Mesenchymal stem cell (in vitro differentiated cells and primary cell): ENCODE data around the gene DAP.

Experiments used
- DNase-seq: peaks from one replicate; pipeline ENCODE4 v3.0.0-alpha.2; 2013
- H2AFZ ChIP-seq: one replicate; pipeline ENCODE4 v1.6.1; 2013; ENCODE audit warnings: low read depth, mild to moderate bottlenecking, control low read depth, inconsistent platforms, low read length, moderate library complexity
- H2AK5ac ChIP-seq: 2 replicates; pipeline ENCODE4 v1.6.1; 2013; ENCODE audit warnings: low read length, moderate library complexity, mild to moderate bottlenecking, inconsistent platforms; ENCODE audit not compliant: severe bottlenecking
- H2BK120ac ChIP-seq: one replicate; pipeline ENCODE4 v1.6.1; 2013; ENCODE audit warnings: low read depth, mild to moderate bottlenecking, inconsistent platforms, low read length, moderate library complexity
- H2BK12ac ChIP-seq, 2 experiments: one replicate each; pipeline ENCODE4 v1.6.1; 2013; ENCODE audit warnings: inconsistent platforms in 2 of 2, low read length in 2 of 2, mild to moderate bottlenecking in 2 of 2, moderate library complexity in 2 of 2, control low read depth in 1 of 2
- H2BK15ac ChIP-seq: one replicate; pipeline ENCODE4 v1.6.1; 2013; ENCODE audit warnings: mild to moderate bottlenecking, low read depth, inconsistent platforms; ENCODE audit not compliant: poor library complexity, severe bottlenecking
- H2BK5ac ChIP-seq: 2 replicates; pipeline ENCODE4 v1.6.1; 2013; ENCODE audit warnings: low read depth, mild to moderate bottlenecking, low read length, control low read depth, inconsistent platforms; ENCODE audit not compliant: poor library complexity, severe bottlenecking
- H3K14ac ChIP-seq, 2 experiments: one replicate each; pipeline ENCODE4 v1.6.1; 2013; ENCODE audit warnings: inconsistent platforms in 2 of 2, low read length in 2 of 2, control low read depth in 1 of 2, mild to moderate bottlenecking in 1 of 2, moderate library complexity in 1 of 2
- H3K18ac ChIP-seq, 2 experiments: one replicate each; pipeline ENCODE4 v1.6.1; 2013; ENCODE audit warnings: inconsistent platforms in 2 of 2, low read length in 2 of 2, control low read depth in 1 of 2, low read depth in 1 of 2, mild to moderate bottlenecking in 1 of 2
- H3K23ac ChIP-seq, 2 experiments: one replicate each; pipeline ENCODE4 v1.6.1; 2013; ENCODE audit warnings: inconsistent platforms in 2 of 2, low read length in 2 of 2, mild to moderate bottlenecking in 2 of 2, moderate library complexity in 2 of 2, control low read depth in 1 of 2
- H3K27ac ChIP-seq: 2 replicates; pipeline ENCODE4 v1.5.1; 2013; ENCODE audit warnings: mild to moderate bottlenecking, moderate library complexity, low read length, control low read depth, inconsistent platforms; ENCODE audit not compliant: poor library complexity, severe bottlenecking
- H3K27me3 ChIP-seq, 2 experiments: 2 replicates each; pipeline versions ENCODE4 v1.6.1 to v1.7.0; 2013; ENCODE audit warnings: low read length in 2 of 2, mild to moderate bottlenecking in 2 of 2, moderate library complexity in 2 of 2, control low read depth in 1 of 2, inconsistent platforms in 1 of 2; ENCODE audit not compliant: control insufficient read depth in 1 of 2, insufficient read depth in 1 of 2
- H3K36me3 ChIP-seq, 2 experiments: 2 replicates each; pipeline versions ENCODE4 v1.6.1 to v1.7.0; 2013; ENCODE audit warnings: low read length in 2 of 2, control low read depth in 1 of 2, inconsistent platforms in 1 of 2, low read depth in 1 of 2, mild to moderate bottlenecking in 1 of 2; ENCODE audit not compliant: insufficient read depth in 2 of 2, control insufficient read depth in 1 of 2
- H3K4ac ChIP-seq, 2 experiments: one replicate each; pipeline ENCODE4 v1.6.1; 2013; ENCODE audit warnings: inconsistent platforms in 2 of 2, low read length in 2 of 2, mild to moderate bottlenecking in 2 of 2, moderate library complexity in 2 of 2, control low read depth in 1 of 2, low read depth in 1 of 2
- H3K4me1 ChIP-seq: 2 replicates; pipeline ENCODE4 v1.6.1; 2013; ENCODE audit warnings: low read depth, low read length, control low read depth; ENCODE audit not compliant: control insufficient read depth, insufficient read depth
- H3K4me2 ChIP-seq: 2 replicates; pipeline ENCODE4 v1.6.1; 2013; ENCODE audit warnings: low read length, mild to moderate bottlenecking, inconsistent platforms; ENCODE audit not compliant: poor library complexity, severe bottlenecking
- H3K4me3 ChIP-seq, 2 experiments: 2 replicates each; pipeline versions ENCODE4 v1.5.1 to v1.7.0; 2013; ENCODE audit warnings: low read length in 2 of 2, mild to moderate bottlenecking in 2 of 2, control low read depth in 1 of 2, low read depth in 1 of 2; ENCODE audit not compliant: insufficient read depth in 1 of 2
- H3K79me1 ChIP-seq: replicated peaks from 2 replicates; pipeline ENCODE4 v1.6.1; 2013; ENCODE audit warnings: mild to moderate bottlenecking, control low read depth, low read length, inconsistent platforms; ENCODE audit not compliant: poor library complexity, severe bottlenecking
- H3K9ac ChIP-seq: 2 replicates; pipeline ENCODE4 v1.7.0; 2013; ENCODE audit warnings: mild to moderate bottlenecking, low read length, moderate library complexity
- H3K9me3 ChIP-seq: 2 replicates; pipeline ENCODE4 v1.7.0; 2013; ENCODE audit warnings: mild to moderate bottlenecking, low read length; ENCODE audit not compliant: control insufficient read depth
- H4K8ac ChIP-seq: one replicate; pipeline ENCODE4 v1.6.1; 2013; ENCODE audit warnings: inconsistent platforms, mild to moderate bottlenecking, low read length, moderate library complexity
- H4K91ac ChIP-seq: one replicate; pipeline ENCODE4 v1.6.1; 2013; ENCODE audit warnings: mild to moderate bottlenecking, low read length, inconsistent platforms
- WGBS: methylation state at CpG from one replicate; pipeline ENCODE4 v1.1.7; 2013; ENCODE audit warnings: mixed read lengths; 5-methylcytosine and 5-hydroxymethylcytosine counted together

Gene DAP

GRCh38 chr5:10635257-10635866, 125.7 kb downstream of the DAP start:
- DNase-seq = peak; percentile 42
- Histone ChIP-seq H3K9me3 (no peaks in the 10 kb centered on the region), H3K9ac (no peak overlapping the region), H3K27me3 (no peaks in the 10 kb centered on the region), H3K79me1 (peaks cover 25% of the 10 kb centered on the region), H3K4ac (no peak overlapping the region), H3K18ac (no peak overlapping the region), H3K4me2 (no peak overlapping the region), H2BK5ac (no peak overlapping the region), H2BK12ac (no peak overlapping the region), H3K23ac (no peak overlapping the region), H3K14ac (no peak overlapping the region), H4K91ac (no peak overlapping the region), H3K4me1 (peaks cover 23% of the 10 kb centered on the region), H2BK15ac (no peak overlapping the region), H3K36me3 (peaks cover 0 to 10% of the 10 kb centered on the region in 2 experiments), H4K8ac (no peak overlapping the region), H2AK5ac (peak overlapping the region; percentile 20), H3K27ac (no peak overlapping the region), H2AFZ (no peak overlapping the region), H3K4me3 (no peak overlapping the region), H2BK120ac (no peak overlapping the region)
- WGBS = 39% methylated on average over 9 of the region's 10 CpGs

GRCh38 chr5:10634562-10634961, 126.5 kb downstream of the DAP start:
- H3K14ac ChIP-seq = no peak overlapping the region
- no peaks in the 10 kb centered on the region for H3K9me3 ChIP-seq
- peaks cover 24% of the 10 kb centered on the region for H3K79me1 ChIP-seq
- peaks cover 0 to 10% of the 10 kb centered on the region in 2 experiments for H3K36me3 ChIP-seq
- peaks cover 23% of the 10 kb centered on the region for H3K4me1 ChIP-seq
- H4K8ac ChIP-seq = no peak overlapping the region
- H2AFZ ChIP-seq = no peak overlapping the region
- no peak overlapping the region for H2BK5ac ChIP-seq
- no peak overlapping the region for H2BK12ac ChIP-seq
- no peak overlapping the region for H3K18ac ChIP-seq
- no peak overlapping the region for H2AK5ac ChIP-seq
- no peak overlapping the region for H3K9ac ChIP-seq
- no peak for DNase-seq
- H2BK15ac ChIP-seq = no peak overlapping the region
- no peak overlapping the region for H3K4me3 ChIP-seq
- WGBS = 100% methylated on average over 1 of the region's 2 CpGs
- H3K4ac ChIP-seq = no peak overlapping the region
- no peak overlapping the region for H4K91ac ChIP-seq
- H2BK120ac ChIP-seq = no peak overlapping the region
- no peak overlapping the region for H3K23ac ChIP-seq
- no peaks in the 10 kb centered on the region for H3K27me3 ChIP-seq
- no peak overlapping the region for H3K4me2 ChIP-seq
- H3K27ac ChIP-seq = no peak overlapping the region

GRCh38 chr5:10634050-10634449, 127.0 kb downstream of the DAP start:
- H2BK12ac ChIP-seq = no peak overlapping the region
- no peak overlapping the region for H2BK15ac ChIP-seq

GRCh38 chr5:10633271-10634049, 127.6 kb downstream of the DAP start:
- Histone ChIP-seq H2BK12ac (no peak overlapping the region), H3K4me2 (no peak overlapping the region), H3K23ac (no peak overlapping the region), H3K36me3 (peaks cover 0 to 8% of the 10 kb centered on the region in 2 experiments), H3K9ac (no peak overlapping the region), H3K79me1 (peaks cover 32% of the 10 kb centered on the region), H3K14ac (no peak overlapping the region), H2AK5ac (no peak overlapping the region), H3K18ac (no peak overlapping the region), H3K4me1 (peaks cover 23% of the 10 kb centered on the region), H2BK5ac (no peak overlapping the region), H2AFZ (no peak overlapping the region), H3K4me3 (no peak overlapping the region), H3K9me3 (no peaks in the 10 kb centered on the region), H3K27me3 (no peaks in the 10 kb centered on the region), H2BK15ac (no peak overlapping the region), H2BK120ac (no peak overlapping the region), H4K8ac (no peak overlapping the region), H3K4ac (no peak overlapping the region), H3K27ac (no peak overlapping the region), H4K91ac (no peak overlapping the region)
- DNase-seq = no peak
- WGBS = 87% methylated on average over 27 of the region's 28 CpGs

More at GRCh38 chr5:10634050-10634449, 127.0 kb downstream of the DAP start:
- Histone ChIP-seq H3K9ac (no peak overlapping the region), H4K91ac (no peak overlapping the region), H3K27me3 (no peaks in the 10 kb centered on the region), H3K79me1 (peaks cover 28% of the 10 kb centered on the region), H3K18ac (no peak overlapping the region), H3K14ac (no peak overlapping the region), H3K36me3 (peaks cover 0 to 10% of the 10 kb centered on the region in 2 experiments), H3K4me3 (no peak overlapping the region), H2AK5ac (no peak overlapping the region), H4K8ac (no peak overlapping the region), H3K23ac (no peak overlapping the region), H3K4me1 (peaks cover 23% of the 10 kb centered on the region), H2BK5ac (no peak overlapping the region), H3K27ac (no peak overlapping the region), H3K4ac (no peak overlapping the region), H2AFZ (no peak overlapping the region), H2BK120ac (no peak overlapping the region), H3K9me3 (no peaks in the 10 kb centered on the region), H3K4me2 (no peak overlapping the region)
- DNase-seq = no peak
- WGBS = 97% methylated on average over 2 of the region's 4 CpGs
